Measurements from ENCODE around the gene SUSD5.
"Not testable (repeated sequence)": the region's sequence is repeated elsewhere in the genome, so short reads cannot be mapped to it uniquely, and the experiment has no call there.

The SUSD5 gene

GRCh38 chr3:33196538-33196937 lies 22.1 kb downstream of the SUSD5 start:
- no peak for DNase-seq (ENCODE audit: low read depth in 1 of 2, low spot score in 1 of 2)

GRCh38 chr3:33194303-33194702 lies 24.3 kb downstream of the SUSD5 start:
- DNase-seq (ENCODE audit: low read depth in 1 of 2, low spot score in 1 of 2): no peak

GRCh38 chr3:33187368-33187634 lies 31.3 kb downstream of the SUSD5 start:
- no peak for DNase-seq (ENCODE audit: low read depth in 1 of 2, low spot score in 1 of 2)

- DNase-seq (ENCODE audit: low read depth in 1 of 2, low spot score in 1 of 2): no peak
Observed at GRCh38 chr3:33186524-33187367, 31.9 kb downstream of the SUSD5 start.

GRCh38 chr3:33184863-33185262 lies 33.7 kb downstream of the SUSD5 start:
- DNase-seq (ENCODE audit: low read depth in 1 of 2, low spot score in 1 of 2): no peak

GRCh38 chr3:33181641-33182040 lies 37.0 kb downstream of the SUSD5 start:
- not testable (repeated sequence) for DNase-seq (ENCODE audit: low read depth in 1 of 2, low spot score in 1 of 2)

- no peak for DNase-seq (ENCODE audit: low read depth in 1 of 2, low spot score in 1 of 2)
Observed at GRCh38 chr3:33181229-33181628, 37.4 kb downstream of the SUSD5 start.

- no peak for DNase-seq (ENCODE audit: low read depth in 1 of 2, low spot score in 1 of 2)
Observed at GRCh38 chr3:33179132-33179531, 39.5 kb downstream of the SUSD5 start.

GRCh38 chr3:33174711-33175414 lies 43.7 kb downstream of the SUSD5 start:
- DNase-seq (ENCODE audit: low read depth in 1 of 2, low spot score in 1 of 2): no peak

- no peak for DNase-seq (ENCODE audit: low read depth in 1 of 2, low spot score in 1 of 2)
Observed at GRCh38 chr3:33174095-33174494, 44.5 kb downstream of the SUSD5 start.

- DNase-seq (ENCODE audit: low read depth in 1 of 2, low spot score in 1 of 2): no peak
Observed at GRCh38 chr3:33173672-33174071, 44.9 kb downstream of the SUSD5 start.

- no peak for DNase-seq (ENCODE audit: low read depth in 1 of 2, low spot score in 1 of 2)
Observed at GRCh38 chr3:33173103-33173502, 45.5 kb downstream of the SUSD5 start.

GRCh38 chr3:33171580-33171979 lies 47.0 kb downstream of the SUSD5 start:
- no peak for DNase-seq (ENCODE audit: low read depth in 1 of 2, low spot score in 1 of 2)

GRCh38 chr3:33170531-33170930 lies 48.1 kb downstream of the SUSD5 start:
- DNase-seq (ENCODE audit: low read depth in 1 of 2, low spot score in 1 of 2): no peak

- no peak for DNase-seq (ENCODE audit: low read depth in 1 of 2, low spot score in 1 of 2)
Observed at GRCh38 chr3:33167716-33168336, 50.8 kb downstream of the SUSD5 start.

- no peak for DNase-seq (ENCODE audit: low read depth in 1 of 2, low spot score in 1 of 2)
Observed at GRCh38 chr3:33167284-33167683, 51.3 kb downstream of the SUSD5 start.

GRCh38 chr3:33166095-33166494 lies 52.5 kb downstream of the SUSD5 start:
- no peak for DNase-seq (ENCODE audit: low read depth in 1 of 2, low spot score in 1 of 2)

- DNase-seq (ENCODE audit: low read depth in 1 of 2, low spot score in 1 of 2): no peak
Observed at GRCh38 chr3:33165372-33165771, 53.2 kb downstream of the SUSD5 start.

GRCh38 chr3:33162621-33163020 lies 56.0 kb downstream of the SUSD5 start:
- DNase-seq (ENCODE audit: low read depth in 1 of 2, low spot score in 1 of 2): not testable (repeated sequence)

- no peak for DNase-seq (ENCODE audit: low read depth in 1 of 2, low spot score in 1 of 2)
Observed at GRCh38 chr3:33159981-33160380, 58.6 kb downstream of the SUSD5 start.

- DNase-seq (ENCODE audit: low read depth in 1 of 2, low spot score in 1 of 2): no peak
Observed at GRCh38 chr3:33159234-33159633, 59.4 kb downstream of the SUSD5 start.

- no peak for DNase-seq (ENCODE audit: low read depth in 1 of 2, low spot score in 1 of 2)
Observed at GRCh38 chr3:33155301-33155700, 63.3 kb downstream of the SUSD5 start.
